NCI-H1417 (cell line): ENCODE data around the gene NCAN.
"Not testable (repeated sequence)": the region's sequence is repeated elsewhere in the genome, so short reads cannot be mapped to it uniquely, and the experiment has no call there.

Source experiments
- DNase-seq, 3 experiments: peaks; one replicate each; lab custom pipeline; 2025; lab: John Stamatoyannopoulos, UW

Gene NCAN

DNA sequence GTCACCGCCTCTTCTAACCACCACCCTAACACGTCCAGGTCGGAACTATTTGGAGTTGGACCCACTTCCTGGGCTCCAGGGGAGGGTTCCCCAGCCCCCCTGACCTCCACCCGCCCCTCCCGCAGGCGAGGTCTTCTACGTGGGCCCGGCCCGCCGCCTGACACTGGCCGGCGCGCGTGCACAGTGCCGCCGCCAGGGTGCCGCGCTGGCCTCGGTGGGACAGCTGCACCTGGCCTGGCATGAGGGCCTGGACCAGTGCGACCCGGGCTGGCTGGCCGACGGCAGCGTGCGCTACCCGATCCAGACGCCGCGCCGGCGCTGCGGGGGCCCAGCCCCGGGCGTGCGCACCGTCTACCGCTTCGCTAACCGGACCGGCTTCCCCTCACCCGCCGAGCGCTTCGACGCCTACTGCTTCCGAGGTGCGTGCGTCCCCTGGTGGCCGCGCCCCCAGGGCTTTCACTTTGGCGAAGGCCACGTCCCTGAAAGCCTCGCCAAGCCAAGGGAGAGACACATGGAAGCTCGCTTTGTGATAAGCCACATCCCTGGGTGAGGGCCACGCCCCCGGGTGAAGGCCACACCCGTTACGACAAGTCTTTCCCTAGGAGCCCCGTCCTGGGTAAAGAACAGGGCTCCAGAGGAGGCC lies 13.2 kb downstream of the NCAN start:
- DNase-seq: peak in 1 of 3 experiments; percentile 46

DNA sequence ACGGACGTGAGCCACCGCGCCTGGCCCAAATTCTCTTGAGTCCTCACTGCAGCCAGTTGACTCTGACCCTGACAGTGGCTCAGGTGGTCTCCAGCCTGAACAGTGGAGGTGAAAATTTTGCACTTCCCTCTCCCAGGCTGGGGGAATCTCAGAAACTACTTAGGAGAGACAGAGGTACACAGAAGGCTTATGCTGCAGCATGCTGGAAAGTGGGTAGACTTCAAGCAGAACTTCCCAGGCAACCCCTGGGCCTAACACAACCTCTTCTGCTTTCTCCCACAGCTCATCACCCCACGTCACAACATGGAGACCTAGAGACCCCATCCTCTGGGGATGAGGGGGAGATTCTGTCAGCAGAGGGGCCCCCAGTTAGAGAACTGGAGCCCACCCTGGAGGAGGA lies 14.4 kb downstream of the NCAN start:
- no peak for DNase-seq

DNA sequence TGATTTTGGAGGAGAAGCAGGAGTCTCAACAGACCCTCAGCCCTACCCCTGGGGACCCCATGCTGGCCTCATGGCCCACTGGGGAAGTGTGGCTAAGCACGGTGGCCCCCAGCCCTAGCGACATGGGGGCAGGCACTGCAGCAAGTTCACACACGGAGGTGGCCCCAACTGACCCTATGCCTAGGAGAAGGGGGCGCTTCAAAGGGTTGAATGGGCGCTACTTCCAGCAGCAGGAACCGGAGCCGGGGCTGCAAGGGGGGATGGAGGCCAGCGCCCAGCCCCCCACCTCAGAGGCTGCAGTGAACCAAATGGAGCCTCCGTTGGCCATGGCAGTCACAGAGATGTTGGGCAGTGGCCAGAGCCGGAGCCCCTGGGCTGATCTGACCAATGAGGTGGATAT lies 14.9 kb downstream of the NCAN start:
- DNase-seq: no peak

DNA sequence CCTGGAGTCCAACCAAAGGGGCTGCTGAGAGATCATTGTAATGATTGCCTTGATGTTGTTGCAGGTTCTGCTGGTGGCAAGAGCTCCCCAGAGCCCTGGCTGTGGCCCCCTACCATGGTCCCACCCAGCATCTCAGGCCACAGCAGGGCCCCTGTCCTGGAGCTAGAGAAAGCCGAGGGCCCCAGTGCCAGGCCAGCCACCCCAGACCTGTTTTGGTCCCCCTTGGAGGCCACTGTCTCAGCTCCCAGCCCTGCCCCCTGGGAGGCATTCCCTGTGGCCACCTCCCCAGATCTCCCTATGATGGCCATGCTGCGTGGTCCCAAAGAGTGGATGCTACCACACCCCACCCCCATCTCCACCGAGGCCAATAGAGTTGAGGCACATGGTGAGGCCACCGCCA lies 15.5 kb downstream of the NCAN start:
- no peak for DNase-seq

DNA sequence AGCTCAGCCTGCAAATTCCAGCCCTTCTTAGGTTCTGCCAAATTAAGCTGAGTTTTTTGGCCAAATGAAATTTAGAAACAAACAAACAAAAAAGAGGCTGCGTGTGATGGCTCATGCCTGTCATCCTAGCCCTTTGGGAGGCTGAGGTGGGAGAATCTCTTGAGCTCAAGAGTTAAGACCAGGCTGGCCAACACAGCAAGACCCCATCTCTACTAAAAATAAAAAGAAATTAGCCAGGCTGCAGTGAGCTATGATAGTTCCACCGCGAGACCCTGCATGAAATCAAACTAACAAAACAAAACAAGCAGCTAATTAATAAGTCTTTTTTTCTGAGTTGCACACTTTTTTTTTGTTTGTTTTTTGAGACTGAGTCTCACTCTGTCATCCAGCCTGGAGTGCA lies 17.9 kb downstream of the NCAN start:
- DNase-seq: no peak

DNA sequence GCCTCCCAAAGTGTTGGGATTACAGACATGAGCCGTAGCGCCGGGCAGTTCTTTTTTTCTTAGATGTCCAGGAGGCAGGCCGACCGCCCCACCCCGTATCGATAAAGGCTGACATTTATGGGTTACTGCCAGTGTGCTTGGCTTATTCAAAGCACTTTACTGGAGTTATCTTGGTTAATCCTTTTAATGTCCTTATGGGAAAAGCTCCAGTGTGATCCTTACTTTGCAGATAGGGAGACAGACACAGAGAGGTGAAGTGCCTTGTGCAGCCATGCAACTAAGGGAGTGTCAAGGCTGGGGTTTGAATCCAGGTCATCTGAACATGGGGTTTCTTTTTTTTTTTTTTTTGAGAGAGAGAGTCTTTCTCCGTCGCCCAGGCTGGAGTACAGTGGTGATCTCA lies 19.2 kb downstream of the NCAN start:
- no peak for DNase-seq

DNA sequence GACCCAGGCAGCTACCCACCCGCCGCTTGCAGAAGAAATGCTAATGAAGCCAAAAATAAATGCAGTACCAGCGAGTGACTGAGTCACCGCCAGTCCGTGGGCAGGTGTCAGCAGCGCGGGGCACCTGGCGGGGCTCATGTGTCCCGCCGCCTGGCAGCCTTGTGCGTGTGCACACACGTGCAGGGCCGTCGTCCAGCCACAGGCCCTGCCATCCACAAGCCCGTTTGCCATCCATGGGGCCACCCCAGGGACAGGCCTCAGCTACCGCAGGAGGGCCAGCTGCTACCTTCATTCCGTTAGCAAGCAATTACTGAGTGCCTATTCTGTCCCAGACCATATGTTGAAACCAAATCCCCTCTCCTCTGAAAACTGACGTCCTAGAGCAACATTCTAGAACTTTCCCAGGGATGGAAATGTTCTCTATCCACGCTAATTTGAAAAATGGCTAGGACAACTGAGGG lies 20.5 kb downstream of the NCAN start:
- no peak for DNase-seq

GRCh38 chr19:19234220-19234816 lies 22.6 kb downstream of the NCAN start:
- no peak for DNase-seq

DNA sequence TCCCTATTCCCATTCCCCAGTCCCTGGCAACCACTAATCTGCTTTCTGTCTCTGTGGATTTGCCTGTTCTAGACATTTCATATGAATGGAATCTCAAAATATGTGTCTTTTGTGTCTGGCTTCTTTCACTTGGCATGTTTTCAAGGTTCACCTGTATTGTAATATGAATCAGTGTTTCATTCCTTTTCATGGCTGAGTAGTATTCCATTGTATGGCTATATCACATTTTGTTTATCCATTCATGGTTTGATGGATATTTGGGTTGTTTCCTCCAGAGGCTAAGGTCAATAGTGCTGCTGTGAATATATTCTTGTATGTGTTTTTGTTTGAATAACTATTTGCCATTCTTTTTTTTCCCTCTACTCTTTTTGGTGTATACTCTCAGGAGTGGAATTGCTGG lies 24.4 kb downstream of the NCAN start:
- no peak for DNase-seq

- DNase-seq: no peak
Measured at GRCh38 chr19:19238126-19238894, 26.6 kb downstream of the NCAN start.

- no peak for DNase-seq
Measured at GRCh38 chr19:19239675-19240074, 27.9 kb downstream of the NCAN start.

GRCh38 chr19:19240476-19240875 lies 28.7 kb downstream of the NCAN start:
- no peak for DNase-seq

DNA sequence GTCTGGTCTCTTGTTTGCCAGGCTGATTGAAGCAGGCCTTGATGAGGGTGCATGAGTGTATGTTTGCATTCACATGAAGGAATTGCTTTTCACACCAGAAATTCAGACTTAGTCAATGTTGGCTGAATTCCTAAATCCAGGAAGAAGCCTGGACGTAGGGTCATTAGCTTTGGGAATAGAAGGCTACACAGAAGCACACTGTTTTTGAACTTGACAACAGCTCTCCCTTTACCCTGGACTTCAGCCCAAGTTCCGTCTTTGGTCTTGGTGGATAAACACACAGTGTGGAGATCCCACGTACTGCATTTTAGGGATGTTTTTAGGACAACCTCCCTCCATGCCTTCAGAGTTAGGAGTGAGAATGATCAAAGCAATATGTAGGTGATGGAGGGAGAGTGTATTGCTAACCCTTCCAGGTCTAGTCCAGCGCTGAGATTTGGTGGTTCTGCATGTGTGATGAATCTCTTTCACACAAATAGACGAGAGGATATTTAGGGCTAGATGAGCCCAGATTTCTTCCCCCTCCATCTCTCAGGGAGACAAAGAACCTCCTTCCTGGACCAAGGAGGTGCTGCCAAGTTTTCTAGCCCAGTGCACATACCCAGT lies 38.5 kb downstream of the NCAN start:
- no peak for DNase-seq

GRCh38 chr19:19253409-19253808 lies 41.7 kb downstream of the NCAN start:
- DNase-seq: not testable (repeated sequence)

GRCh38 chr19:19256072-19256969 lies 44.6 kb downstream of the NCAN start:
- DNase-seq: peak in 2 of 3 experiments; percentile 25 to 76

- DNase-seq: no peak
Measured at GRCh38 chr19:19257137-19257536, 45.4 kb downstream of the NCAN start.

DNA sequence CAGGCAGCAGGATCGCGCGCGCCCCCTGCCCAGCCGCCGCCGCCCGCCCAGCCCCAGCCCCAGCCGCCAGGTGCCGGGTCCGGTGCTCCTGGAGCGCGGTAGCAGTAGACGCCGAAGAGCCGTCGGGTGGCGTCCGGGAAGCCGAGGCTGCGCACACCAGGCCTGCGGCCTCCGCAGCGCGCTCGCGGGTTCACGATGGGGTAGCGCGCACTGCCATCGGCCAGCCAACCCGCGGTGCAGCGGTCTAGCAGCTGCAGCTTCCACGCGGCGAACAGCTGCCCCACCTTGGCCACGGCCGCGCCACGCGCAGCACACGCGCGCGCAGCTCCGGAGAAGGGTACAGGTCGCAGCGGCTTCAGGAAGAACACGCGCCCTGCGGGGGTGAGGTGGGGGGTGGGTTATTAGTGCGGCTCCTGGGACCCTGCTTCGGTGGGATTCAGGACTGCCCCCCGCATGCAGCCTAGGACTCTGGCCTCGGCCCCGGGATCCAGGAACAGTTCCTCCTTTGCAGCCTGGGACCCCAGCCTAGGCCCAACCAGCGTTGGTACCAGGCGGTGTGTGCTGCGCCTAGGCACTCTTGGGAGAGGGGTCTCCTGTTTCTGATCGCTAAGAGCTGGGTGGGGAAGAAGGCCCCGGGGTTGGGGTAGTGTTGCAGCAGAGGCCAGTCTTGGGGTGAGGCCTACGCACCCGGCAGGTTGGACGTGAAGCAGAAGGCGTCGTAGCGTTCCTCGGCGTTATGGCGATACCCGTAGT lies 46.3 kb downstream of the NCAN start:
- DNase-seq: no peak

DNA sequence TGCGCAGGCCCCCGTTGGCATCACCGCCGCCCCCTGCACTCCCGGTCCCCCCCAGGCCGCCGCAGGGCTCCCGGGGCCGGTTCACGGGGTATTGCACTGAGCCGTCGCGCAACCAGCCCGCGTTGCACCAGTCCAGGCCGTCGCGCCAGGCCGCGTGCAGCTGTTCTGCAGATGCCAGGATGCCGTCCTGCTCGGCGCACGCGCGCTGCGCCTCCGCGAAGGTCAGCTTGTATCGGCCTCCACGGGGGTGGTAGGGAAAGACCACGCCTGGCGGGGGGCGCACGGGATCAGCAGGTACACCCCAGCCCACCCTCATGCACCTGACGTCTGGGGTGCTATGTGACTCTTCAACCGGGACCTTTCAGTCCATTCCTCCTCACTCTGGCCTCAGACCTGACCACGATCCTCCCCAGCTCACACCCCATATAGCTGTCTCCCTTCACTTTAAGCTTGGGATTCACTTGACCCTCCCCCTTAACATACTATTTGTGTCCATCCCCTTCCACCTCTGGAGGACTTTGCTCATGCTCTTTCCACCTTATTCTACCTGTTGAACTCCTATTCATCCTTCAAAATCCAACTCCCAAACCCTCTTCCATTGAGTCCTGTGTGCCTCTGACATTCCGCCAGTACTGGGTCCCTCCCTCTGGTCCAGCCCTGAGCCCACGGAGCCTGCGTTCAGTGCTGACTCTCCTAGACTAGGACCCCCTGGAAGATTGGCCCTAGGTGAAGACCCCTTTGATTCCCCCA lies 47.0 kb downstream of the NCAN start:
- DNase-seq: no peak

DNA sequence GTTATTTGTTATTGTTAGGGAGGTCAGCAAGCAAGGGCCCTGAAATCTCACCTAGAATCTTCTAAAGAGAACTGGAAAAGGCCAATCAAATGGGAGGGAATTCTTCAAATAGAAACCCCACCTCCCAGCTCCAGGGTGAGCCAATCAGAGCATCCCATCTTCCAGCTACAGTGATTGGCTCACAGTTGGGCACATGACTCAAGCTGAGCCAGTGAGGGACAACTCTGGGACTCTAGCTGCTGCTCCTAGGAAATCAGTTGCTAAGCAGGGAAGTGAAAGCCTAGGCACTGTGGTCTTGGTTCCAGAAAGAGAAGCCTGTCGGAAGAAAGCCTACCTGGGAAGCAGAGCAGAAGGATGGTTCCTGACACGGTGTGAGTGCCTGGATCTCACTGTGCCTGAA lies 48.0 kb downstream of the NCAN start:
- peak in 2 of 3 experiments; percentile 4 to 38 for DNase-seq
